Subcutaneous adipose tissue (tissue), 4 donors: Measurements from ENCODE around the gene SLC38A8. TPM values are rescaled to one million over a fixed set of nuclear protein-coding genes. Genes with fewer than 3 reads are reported as not detected.

ENCODE experiments used
- total RNA-seq, 4 donors: library from RNA; depleted of rRNA; stranded (reverse); fragments of >200 nt; gene quantifications; one replicate each; pipeline ENCODE4 v1.1.0, GENCODE V29; 2016
- TF ChIP-seq, protein P1 (sequence below): fragments of 450-650 bp; IDR thresholded peaks from one replicate; pipeline ENCODE4 v1.5.1; 2016; ENCODE audit warnings: low read depth, mild to moderate bottlenecking, control low read depth, antibody characterized with exemption, moderate library complexity

Gene SLC38A8
- total RNA-seq, 4 donors from 2014 or later: not detected

DNA sequence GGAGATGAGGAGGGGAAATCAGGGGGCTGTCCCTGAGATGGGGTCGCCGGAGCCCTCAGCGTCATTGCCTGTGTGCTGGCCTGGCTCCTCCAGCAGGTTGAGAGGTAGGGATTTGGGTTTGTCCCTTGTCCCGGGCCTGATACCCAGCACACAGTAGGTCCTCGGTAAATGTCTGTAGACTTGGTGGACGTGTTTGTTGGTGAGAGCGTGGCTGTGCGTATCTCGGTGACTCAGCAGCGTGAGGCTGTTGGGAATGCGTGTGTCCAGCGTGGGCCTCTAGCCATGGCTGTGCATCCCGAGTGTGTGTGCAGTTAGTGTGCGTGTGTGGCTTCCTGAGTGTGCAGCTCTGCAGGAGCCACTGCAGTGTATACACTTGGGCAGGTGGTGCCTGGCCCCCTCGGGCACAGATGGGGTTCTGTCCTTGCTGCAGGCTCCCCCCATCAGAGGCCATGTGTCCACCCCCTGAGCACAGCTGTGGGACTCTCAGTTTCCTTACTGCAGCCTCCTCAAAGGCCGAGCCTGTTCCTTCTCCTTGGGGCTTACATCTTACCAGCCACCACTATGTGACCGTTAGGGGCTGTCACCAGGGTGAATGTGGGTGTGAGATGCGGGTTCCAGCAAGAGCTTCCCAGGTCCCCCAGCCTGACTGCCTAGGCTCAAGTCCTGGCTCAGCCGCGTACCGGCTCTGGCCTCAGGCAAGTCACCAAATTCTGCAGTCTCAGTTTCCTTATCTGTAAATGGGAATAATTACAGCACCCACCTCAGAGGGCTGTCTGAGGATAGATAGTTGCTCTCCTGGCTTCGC, 68.8 kb downstream of the SLC38A8 start:
- TF ChIP-seq, protein P1, sequence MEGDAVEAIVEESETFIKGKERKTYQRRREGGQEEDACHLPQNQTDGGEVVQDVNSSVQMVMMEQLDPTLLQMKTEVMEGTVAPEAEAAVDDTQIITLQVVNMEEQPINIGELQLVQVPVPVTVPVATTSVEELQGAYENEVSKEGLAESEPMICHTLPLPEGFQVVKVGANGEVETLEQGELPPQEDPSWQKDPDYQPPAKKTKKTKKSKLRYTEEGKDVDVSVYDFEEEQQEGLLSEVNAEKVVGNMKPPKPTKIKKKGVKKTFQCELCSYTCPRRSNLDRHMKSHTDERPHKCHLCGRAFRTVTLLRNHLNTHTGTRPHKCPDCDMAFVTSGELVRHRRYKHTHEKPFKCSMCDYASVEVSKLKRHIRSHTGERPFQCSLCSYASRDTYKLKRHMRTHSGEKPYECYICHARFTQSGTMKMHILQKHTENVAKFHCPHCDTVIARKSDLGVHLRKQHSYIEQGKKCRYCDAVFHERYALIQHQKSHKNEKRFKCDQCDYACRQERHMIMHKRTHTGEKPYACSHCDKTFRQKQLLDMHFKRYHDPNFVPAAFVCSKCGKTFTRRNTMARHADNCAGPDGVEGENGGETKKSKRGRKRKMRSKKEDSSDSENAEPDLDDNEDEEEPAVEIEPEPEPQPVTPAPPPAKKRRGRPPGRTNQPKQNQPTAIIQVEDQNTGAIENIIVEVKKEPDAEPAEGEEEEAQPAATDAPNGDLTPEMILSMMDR: no peak

DNA sequence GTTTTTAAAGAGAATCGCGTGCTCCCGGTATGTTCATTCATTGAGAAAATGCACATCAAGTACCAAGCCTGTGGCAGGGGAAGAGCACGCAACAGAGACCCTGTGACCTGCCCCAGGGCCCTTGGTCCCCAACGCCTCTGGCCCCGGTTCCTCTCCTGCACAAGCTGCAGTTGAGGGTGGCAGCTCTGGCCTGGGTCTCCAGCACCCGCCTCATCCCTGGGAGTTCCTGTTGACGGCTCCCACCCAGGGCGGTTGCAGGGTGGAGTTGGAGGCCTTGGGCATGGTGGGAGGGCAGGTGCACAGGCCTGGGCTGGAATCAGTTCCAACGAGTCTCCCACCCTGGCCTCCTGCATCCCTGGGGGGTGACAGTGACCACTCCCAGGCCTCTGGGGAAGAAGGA, 69.5 kb downstream of the SLC38A8 start:
- TF ChIP-seq, protein P1: no peak

GRCh38 chr16:83972256-83973008, 70.2 kb downstream of the SLC38A8 start:
- TF ChIP-seq, protein P1: no peak

DNA sequence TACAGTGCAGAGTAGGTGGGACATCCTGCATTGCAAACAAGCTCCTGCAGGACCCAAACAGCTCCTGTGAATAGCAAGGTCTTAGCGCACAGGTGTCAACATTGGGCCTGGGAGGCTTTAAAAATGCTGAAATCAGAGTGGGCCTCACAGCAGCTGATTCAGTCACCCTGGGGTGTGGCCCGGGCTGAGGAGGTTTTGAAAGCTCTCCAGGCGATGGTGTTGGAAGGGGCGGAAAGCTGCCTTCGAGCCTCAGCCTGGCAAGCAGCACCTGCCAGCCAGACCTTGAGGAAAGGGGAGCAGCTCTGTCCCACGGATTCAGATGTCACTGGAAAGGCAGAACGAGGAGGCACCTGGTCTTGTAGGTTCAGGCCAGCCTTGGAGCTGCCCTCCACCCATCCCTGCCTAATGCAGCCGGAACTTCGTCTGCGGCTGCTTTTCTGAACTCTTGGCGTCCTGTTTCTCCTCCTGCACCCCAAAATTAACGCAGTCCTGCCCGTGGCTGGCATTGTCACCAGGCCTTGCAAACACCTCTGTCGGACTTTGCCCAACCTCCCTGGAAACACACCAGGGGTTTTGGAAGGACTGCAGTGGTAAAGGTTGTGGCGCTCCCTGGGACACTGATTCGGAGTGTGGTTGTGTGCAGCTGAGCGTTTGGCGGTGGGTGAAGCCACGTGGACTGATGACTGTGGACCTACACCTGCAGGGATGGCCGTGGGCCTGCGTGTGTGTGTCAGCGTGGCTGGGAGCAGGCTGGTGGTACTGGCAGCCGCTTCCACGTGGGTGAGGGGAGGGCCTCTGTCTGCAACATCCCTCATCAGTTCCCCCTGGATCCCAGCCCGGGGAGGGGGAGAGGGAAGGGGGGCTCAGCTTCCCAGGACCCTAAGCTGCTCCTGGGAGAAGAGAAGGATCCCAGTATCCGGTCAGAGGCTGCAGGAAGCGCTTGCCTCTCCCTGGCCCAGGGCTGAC, 71.1 kb downstream of the SLC38A8 start:
- TF ChIP-seq, protein P1: no peak

- TF ChIP-seq, protein P1: no peak
These were observed 72.2 kb downstream of the SLC38A8 start for GRCh38 chr16:83970430-83970815.

- TF ChIP-seq, protein P1: no peak
These were observed 72.7 kb downstream of the SLC38A8 start for GRCh38 chr16:83969771-83970429.
